GM13976 (cell line): ENCODE data around the gene CNTNAP5.

ENCODE experiments used
- DNase-seq: peaks from one replicate; pipeline ENCODE4 v3.0.0; 2012; ENCODE audit warnings: low spot score
- in situ Hi-C: fragments of 300-500 bp; cut with MboI; formaldehyde crosslinking; loops from one replicate; pipeline ENCODE4 v1.12.0; 2022; ENCODE audit warnings: low sequenced_read_pairs, mixed read lengths, inconsistent platforms; ENCODE audit not compliant: unreplicated experiment
- TF ChIP-seq, protein P1 (sequence below): IDR thresholded peaks from 2 replicates; pipeline ENCODE4 v1.5.1; 2012; ENCODE audit warnings: borderline replicate concordance, mild to moderate bottlenecking; ENCODE audit not compliant: insufficient read depth; ENCODE audit errors: extremely low read depth, missing control alignments, control extremely low read depth

Gene CNTNAP5

DNA sequence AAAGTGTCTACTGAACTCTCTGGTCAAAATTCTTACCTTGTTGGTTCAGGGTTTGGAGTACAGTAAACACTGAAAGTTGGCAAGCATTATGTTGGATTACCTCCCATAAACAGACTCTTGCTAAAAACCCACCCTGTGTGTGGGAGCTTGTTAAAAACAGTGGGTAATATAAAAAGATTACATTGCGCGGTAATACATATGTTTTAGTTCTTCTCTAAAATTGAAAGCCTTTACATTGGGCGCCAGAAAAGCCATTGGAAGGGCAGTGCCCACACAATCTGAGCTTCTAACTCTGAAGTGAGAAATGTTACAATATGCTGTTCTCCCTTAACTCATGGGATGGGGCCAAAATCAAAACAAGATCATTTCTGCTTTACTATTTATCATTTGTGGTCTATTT is 510.7 kb downstream of the CNTNAP5 start:
- DNase-seq = no peak
- TF ChIP-seq, protein P1, sequence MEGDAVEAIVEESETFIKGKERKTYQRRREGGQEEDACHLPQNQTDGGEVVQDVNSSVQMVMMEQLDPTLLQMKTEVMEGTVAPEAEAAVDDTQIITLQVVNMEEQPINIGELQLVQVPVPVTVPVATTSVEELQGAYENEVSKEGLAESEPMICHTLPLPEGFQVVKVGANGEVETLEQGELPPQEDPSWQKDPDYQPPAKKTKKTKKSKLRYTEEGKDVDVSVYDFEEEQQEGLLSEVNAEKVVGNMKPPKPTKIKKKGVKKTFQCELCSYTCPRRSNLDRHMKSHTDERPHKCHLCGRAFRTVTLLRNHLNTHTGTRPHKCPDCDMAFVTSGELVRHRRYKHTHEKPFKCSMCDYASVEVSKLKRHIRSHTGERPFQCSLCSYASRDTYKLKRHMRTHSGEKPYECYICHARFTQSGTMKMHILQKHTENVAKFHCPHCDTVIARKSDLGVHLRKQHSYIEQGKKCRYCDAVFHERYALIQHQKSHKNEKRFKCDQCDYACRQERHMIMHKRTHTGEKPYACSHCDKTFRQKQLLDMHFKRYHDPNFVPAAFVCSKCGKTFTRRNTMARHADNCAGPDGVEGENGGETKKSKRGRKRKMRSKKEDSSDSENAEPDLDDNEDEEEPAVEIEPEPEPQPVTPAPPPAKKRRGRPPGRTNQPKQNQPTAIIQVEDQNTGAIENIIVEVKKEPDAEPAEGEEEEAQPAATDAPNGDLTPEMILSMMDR = no peak
- in situ Hi-C loops = no loop called here

DNA sequence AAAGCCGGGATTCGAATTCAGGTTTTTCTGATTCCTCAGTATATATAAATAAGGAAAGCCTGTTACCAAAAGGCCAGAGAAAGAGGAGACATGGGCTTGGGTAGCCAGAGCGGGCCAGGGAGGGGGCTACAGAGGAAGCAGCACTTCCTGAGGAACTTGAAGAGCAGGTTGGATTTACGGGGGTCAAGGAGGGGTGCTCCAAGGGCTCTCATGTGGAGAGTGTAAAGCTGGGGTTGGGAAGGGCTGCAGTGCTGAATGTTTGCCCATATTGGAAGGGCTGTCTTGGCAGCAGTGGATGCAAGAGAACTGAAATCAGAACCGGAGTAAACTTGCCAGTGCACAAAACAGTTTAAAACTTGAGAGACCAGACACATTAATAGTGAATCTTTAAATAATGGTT is 511.5 kb downstream of the CNTNAP5 start:
- in situ Hi-C loops = no loop called here
- TF ChIP-seq, protein P1 = no peak
- DNase-seq = no peak

DNA sequence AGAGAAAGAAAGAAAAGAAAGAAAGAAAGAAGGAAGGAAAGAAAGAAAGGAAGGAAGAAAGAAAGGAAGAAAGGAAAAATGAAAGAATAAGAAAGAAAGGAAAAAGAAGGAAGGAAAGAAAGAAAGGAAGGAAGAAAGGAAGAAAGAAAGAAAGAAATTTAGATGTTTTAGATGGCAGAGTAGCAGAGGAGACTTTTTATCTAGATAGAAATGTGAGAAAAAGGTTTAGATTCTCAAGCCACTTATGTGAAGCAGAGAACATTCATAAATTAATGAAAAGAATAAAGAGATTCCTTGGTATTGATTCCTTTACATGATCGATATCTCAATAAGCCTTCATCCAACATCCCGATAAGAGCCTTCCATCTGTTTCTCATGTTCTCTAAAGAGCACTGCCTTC is 513.5 kb downstream of the CNTNAP5 start:
- TF ChIP-seq, protein P1 = no peak
- no peak for DNase-seq
- in situ Hi-C loops = no loop called here

DNA sequence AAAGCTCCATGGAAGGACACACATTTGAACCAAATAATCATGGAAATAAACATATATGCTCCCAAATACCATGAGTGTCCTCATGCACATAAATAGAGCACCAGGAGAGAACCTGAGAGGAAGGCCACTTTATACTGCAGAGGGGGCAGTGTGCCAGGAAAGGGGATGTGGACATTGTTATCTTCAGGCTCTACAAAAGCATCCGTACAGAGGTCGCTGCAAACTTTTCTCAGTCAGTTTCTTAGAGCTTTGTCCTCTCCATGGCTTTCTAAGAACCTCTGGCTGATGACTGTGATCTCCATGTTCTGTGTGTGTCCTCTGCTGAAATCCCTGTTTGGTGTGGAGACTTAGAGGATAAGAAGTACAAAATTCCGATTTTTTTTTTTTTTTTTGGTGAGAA is 515.7 kb downstream of the CNTNAP5 start:
- no peak for DNase-seq
- TF ChIP-seq, protein P1 = no peak
- in situ Hi-C loops = no loop called here

DNA sequence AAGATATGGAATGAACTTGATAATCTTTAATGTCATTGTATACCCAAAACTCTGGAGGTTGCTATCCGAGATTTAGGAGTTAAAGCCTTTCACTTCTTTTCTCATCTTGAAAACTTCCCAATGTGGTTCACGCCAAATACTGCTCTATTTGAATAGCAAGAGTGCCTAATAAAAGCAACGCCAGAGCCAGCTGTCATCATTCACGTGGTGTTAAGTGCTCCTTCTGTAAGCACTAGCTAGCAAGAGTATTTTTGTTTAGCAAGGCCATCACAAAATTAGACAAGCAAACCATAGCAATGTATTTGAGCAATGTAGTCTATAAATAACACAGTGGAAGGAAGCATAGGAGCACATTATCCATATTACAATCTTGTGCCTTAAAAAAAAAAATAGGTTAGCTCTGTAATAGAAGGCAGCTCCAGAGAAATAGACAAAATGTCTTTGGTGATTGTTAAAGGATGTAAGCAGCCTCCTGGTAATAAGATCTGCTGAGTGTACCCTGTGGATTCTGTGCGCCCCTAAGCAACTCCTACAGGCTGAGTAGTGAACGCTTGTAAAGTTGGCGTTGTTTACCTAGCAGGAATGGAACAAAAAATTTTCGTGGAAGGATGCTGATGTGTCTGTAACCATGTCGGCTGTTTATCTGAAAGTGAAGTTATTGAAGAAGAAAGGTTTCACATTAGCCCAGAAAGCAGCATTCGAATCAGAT is 518.0 kb downstream of the CNTNAP5 start:
- DNase-seq = no peak
- TF ChIP-seq, protein P1 = no peak
- in situ Hi-C loops = no loop called here

DNA sequence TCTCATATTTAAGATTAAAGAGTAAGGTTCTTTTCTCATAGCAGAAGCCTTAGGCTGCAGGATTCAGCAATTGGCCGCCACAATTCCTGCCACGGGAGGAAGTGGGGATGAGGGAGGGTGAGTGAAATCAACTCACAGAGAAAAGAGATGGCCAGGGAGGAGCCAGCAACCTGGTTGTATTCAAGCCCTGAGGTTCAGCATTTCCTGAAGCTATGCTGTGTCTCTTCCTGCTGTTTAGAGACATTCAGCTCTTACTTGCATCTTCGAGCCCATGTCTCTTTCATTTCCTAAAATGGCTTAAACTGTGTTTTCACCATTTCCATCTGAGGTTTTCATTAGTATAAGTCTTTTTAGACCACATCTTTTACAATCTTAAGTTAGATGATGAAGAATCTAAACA is 522.6 kb downstream of the CNTNAP5 start:
- in situ Hi-C loops = no loop called here
- TF ChIP-seq, protein P1 = no peak
- no peak for DNase-seq
